Fibroblast of lung (primary cell): ENCODE results near the gene MACROH2A2.
"Not testable (repeated sequence)": the region's sequence is repeated elsewhere in the genome, so short reads cannot be mapped to it uniquely, and the experiment has no call there.

Experiments
- EZH2 ChIP-seq: IDR thresholded peaks from 2 replicates; pipeline ENCODE4 v1.5.1; 2012; ENCODE audit warnings: low read length, control low read depth, mild to moderate bottlenecking; ENCODE audit errors: missing control alignments
- TF ChIP-seq, protein P1 (sequence below), 2 donors: IDR thresholded peaks in 1 of 2; conservative IDR thresholded peaks in 1 of 2; 1 replicate in 1 of 2; 2 replicates in 1 of 2; pipeline ENCODE4 v1.5.1; 2011 to 2012; ENCODE audit warnings: low read length in 2 of 2, control low read depth in 1 of 2, inconsistent platforms in 1 of 2, low read depth in 1 of 2, mild to moderate bottlenecking in 1 of 2

DNA sequence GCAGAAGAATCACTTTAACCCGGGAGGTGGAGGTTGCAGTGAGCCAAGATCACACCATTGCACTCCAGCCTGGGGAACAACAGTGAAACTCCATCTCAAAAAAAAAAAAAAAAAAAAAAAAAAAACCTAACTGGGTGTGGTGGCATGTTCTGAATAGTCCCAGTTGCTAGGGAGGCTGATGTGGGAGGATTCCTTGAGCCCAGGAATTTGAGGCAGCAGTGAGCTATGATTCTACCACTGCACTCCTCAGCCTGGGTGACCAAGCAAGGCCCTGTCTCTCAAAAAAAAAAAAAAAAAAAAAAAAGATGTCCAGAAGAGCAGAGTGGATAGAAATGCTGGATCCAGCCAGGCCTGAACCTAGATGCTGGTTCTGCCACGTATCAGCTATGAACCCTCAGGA lies 28.1 kb downstream of the MACROH2A2 start:
- TF ChIP-seq, protein P1, sequence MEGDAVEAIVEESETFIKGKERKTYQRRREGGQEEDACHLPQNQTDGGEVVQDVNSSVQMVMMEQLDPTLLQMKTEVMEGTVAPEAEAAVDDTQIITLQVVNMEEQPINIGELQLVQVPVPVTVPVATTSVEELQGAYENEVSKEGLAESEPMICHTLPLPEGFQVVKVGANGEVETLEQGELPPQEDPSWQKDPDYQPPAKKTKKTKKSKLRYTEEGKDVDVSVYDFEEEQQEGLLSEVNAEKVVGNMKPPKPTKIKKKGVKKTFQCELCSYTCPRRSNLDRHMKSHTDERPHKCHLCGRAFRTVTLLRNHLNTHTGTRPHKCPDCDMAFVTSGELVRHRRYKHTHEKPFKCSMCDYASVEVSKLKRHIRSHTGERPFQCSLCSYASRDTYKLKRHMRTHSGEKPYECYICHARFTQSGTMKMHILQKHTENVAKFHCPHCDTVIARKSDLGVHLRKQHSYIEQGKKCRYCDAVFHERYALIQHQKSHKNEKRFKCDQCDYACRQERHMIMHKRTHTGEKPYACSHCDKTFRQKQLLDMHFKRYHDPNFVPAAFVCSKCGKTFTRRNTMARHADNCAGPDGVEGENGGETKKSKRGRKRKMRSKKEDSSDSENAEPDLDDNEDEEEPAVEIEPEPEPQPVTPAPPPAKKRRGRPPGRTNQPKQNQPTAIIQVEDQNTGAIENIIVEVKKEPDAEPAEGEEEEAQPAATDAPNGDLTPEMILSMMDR (conservative IDR thresholded peaks at IDR 0.05 in 1 of 2, IDR thresholded peaks at IDR 0.05 in 1 of 2; ENCODE audit: low read depth in 1 of 2, low read length in 2 of 2) = not testable (repeated sequence)
- TF ChIP-seq EZH2 = not testable (repeated sequence)
